Ectodermal cell (in vitro differentiated cells): Measurements from ENCODE around the gene B4GALNT3.

Experiments used
- H3K27ac ChIP-seq: 2 replicates; pipeline ENCODE4 v1.7.0; 2013; ENCODE audit warnings: mild to moderate bottlenecking, low read depth, low read length; ENCODE audit not compliant: insufficient read depth, poor library complexity, severe bottlenecking
- H3K27me3 ChIP-seq: 2 replicates; pipeline ENCODE4 v1.7.0; 2013; ENCODE audit warnings: mild to moderate bottlenecking, low read length; ENCODE audit not compliant: insufficient read depth, control insufficient read depth, poor library complexity, severe bottlenecking
- H3K36me3 ChIP-seq: one replicate; pipeline ENCODE4 v1.7.0; 2013; ENCODE audit warnings: low read length; ENCODE audit not compliant: control insufficient read depth, insufficient read depth
- H3K4me1 ChIP-seq: one replicate; pipeline ENCODE4 v1.7.0; 2013; ENCODE audit warnings: low read length; ENCODE audit not compliant: control insufficient read depth, insufficient read depth
- H3K4me3 ChIP-seq: 2 replicates; pipeline ENCODE4 v1.7.0; 2013; ENCODE audit warnings: low read depth, low read length, control low read depth; ENCODE audit not compliant: insufficient read depth
- H3K9me3 ChIP-seq: 2 replicates; pipeline ENCODE4 v1.7.0; 2013; ENCODE audit warnings: mild to moderate bottlenecking, low read length, moderate library complexity; ENCODE audit not compliant: control insufficient read depth
- WGBS, 2 experiments: methylation state at CpG; one replicate each; pipeline ENCODE4 v1.1.7; 2013; ENCODE audit warnings: missing lambda C conversion rate in 2 of 2; 5-methylcytosine and 5-hydroxymethylcytosine counted together

The B4GALNT3 gene

DNA sequence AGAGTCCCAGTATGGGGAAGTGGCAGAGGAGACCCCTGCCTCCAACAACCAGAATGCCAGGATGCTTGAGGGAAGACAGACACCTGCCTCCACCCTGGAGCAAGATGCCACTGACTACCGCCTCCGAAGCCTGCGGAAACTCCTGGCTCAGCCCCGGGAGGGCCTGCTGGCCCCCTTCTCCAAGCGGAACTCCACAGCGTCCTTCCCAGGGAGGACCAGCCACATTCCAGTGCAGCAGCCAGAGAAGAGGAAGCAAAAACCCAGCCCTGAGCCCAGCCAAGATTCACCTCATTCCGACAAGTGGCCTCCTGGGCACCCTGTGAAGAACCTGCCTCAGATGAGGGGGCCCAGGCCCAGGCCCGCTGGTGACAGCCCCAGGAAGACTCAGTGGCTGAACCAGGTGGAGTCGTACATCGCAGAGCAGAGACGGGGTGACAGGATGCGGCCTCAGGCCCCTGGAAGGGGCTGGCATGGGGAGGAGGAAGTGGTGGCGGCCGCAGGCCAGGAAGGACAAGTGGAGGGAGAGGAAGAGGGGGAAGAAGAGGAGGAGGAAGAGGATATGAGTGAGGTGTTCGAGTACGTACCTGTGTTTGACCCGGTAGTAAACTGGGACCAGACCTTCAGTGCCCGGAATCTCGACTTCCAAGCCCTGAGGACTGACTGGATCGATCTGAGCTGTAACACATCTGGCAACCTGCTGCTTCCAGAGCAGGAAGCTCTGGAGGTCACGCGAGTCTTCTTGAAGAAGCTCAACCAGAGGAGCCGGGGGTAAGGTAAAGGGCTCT lies 93.7 kb downstream of the B4GALNT3 start:
- H3K9me3 ChIP-seq, result no peaks in the 10 kb centered on the region
- H3K27ac ChIP-seq, result no peak overlapping the region
- peaks cover 10% of the 10 kb centered on the region for H3K36me3 ChIP-seq
- 95% methylated on average over 23 of the region's 23 CpGs for WGBS, 2 experiments
- no peaks in the 10 kb centered on the region for H3K27me3 ChIP-seq
- no peak overlapping the region for H3K4me3 ChIP-seq
- H3K4me1 ChIP-seq, result no peaks in the 10 kb centered on the region

GRCh38 chr12:554001-554285 lies 94.2 kb downstream of the B4GALNT3 start:
- Histone ChIP-seq H3K36me3 (peaks cover 10% of the 10 kb centered on the region), H3K9me3 (no peaks in the 10 kb centered on the region), H3K27me3 (no peaks in the 10 kb centered on the region), H3K4me1 (no peaks in the 10 kb centered on the region), H3K4me3 (no peak overlapping the region), H3K27ac (no peak overlapping the region)
- 88 to 91% methylated on average over 8 of the region's 8 CpGs for WGBS, 2 experiments

DNA sequence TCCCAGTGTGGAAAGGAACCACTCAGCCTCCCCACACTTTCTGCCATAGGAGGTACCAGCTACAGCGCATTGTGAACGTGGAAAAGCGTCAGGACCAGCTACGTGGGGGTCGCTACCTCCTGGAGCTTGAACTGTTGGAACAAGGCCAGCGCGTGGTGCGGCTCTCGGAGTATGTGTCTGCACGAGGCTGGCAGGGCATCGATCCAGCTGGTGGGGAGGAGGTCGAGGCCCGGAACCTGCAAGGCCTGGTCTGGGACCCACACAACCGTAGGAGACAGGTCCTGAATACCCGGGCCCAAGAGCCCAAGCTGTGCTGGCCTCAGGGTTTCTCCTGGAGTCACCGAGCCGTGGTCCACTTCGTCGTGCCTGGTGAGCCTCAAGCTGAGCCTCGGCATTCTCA lies 96.8 kb downstream of the B4GALNT3 start:
- no peaks in the 10 kb centered on the region for H3K27me3 ChIP-seq
- H3K36me3 ChIP-seq, result peaks cover 10% of the 10 kb centered on the region
- H3K4me3 ChIP-seq, result no peak overlapping the region
- H3K4me1 ChIP-seq, result no peaks in the 10 kb centered on the region
- H3K27ac ChIP-seq, result no peak overlapping the region
- H3K9me3 ChIP-seq, result no peaks in the 10 kb centered on the region
- WGBS, 2 experiments, result 94% methylated on average over 20 of the region's 20 CpGs

DNA sequence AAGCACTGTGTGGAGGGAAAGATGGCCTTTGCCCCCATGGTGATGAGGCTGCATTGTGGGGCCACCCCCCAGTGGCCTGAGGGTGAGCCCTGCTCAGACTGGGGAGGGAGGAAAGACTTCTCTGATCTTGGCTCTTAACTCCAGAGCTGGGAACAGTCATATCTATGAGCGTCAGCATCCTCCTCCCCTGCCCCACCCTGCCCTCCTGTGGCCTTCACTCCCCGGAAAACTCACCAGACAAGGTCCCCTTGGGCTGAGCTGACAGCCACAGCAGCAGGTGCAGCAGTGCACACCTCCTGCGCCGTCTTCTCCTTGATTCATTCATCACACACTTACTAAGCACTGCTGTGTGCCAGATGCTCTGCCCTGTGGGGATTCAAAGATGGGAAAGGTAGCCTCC lies 98.8 kb downstream of the B4GALNT3 start:
- no peaks in the 10 kb centered on the region for H3K36me3 ChIP-seq
- H3K9me3 ChIP-seq, result no peaks in the 10 kb centered on the region
- H3K4me1 ChIP-seq, result no peaks in the 10 kb centered on the region
- H3K27me3 ChIP-seq, result no peaks in the 10 kb centered on the region
- WGBS, 2 experiments, result 93 to 96% methylated on average over 4 of the region's 4 CpGs
- H3K27ac ChIP-seq, result no peak overlapping the region
- H3K4me3 ChIP-seq, result no peak overlapping the region

GRCh38 chr12:559208-559905 lies 99.6 kb downstream of the B4GALNT3 start:
- Histone ChIP-seq H3K4me3 (no peak overlapping the region), H3K27me3 (no peaks in the 10 kb centered on the region), H3K36me3 (no peaks in the 10 kb centered on the region), H3K27ac (no peak overlapping the region), H3K4me1 (no peaks in the 10 kb centered on the region), H3K9me3 (no peaks in the 10 kb centered on the region)
- WGBS, 2 experiments, result 94 to 95% methylated on average over 21 of the region's 21 CpGs

- Histone ChIP-seq H3K4me1 (no peaks in the 10 kb centered on the region), H3K27me3 (no peaks in the 10 kb centered on the region), H3K27ac (no peak overlapping the region), H3K4me3 (no peak overlapping the region), H3K9me3 (no peaks in the 10 kb centered on the region), H3K36me3 (no peaks in the 10 kb centered on the region)
- WGBS, 2 experiments, result 93% methylated on average over 14 of the region's 14 CpGs
Observed at GRCh38 chr12:559906-560455, 100.2 kb downstream of the B4GALNT3 start.

GRCh38 chr12:560691-561390 lies 101.1 kb downstream of the B4GALNT3 start:
- no peak overlapping the region for H3K27ac ChIP-seq

DNA sequence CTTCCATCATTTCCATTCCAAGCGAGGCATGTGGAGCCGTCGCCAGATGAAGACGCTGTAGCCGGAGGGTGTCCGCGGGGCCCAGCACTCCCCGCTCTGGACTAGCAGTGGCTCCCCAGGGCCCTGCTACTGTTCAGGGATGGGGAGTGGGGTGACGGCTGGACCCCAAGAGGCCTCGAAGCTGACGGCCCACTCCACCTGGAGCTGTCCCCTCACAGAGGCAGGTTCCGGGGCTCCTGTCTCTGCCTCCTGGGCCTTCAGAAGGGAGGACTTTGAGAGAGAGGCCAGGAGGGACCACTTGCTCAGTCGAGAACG lies 101.6 kb downstream of the B4GALNT3 start:
- Histone ChIP-seq H3K9me3 (no peaks in the 10 kb centered on the region), H3K36me3 (no peaks in the 10 kb centered on the region), H3K27me3 (no peaks in the 10 kb centered on the region), H3K27ac (no peak overlapping the region), H3K4me3 (no peak overlapping the region), H3K4me1 (no peaks in the 10 kb centered on the region)
- WGBS, 2 experiments, result 90 to 91% methylated on average over 14 of the region's 14 CpGs

More at GRCh38 chr12:560691-561390, 101.1 kb downstream of the B4GALNT3 start:
- WGBS, 2 experiments, result 90 to 92% methylated on average over 17 to 19 of the region's 19 CpGs
- no peaks in the 10 kb centered on the region for H3K36me3 ChIP-seq
- no peaks in the 10 kb centered on the region for H3K9me3 ChIP-seq
- H3K4me3 ChIP-seq, result no peak overlapping the region
- no peaks in the 10 kb centered on the region for H3K4me1 ChIP-seq
- H3K27me3 ChIP-seq, result no peaks in the 10 kb centered on the region

GRCh38 chr12:561908-562593 lies 102.3 kb downstream of the B4GALNT3 start:
- Histone ChIP-seq H3K4me1 (no peaks in the 10 kb centered on the region), H3K9me3 (no peaks in the 10 kb centered on the region), H3K36me3 (no peaks in the 10 kb centered on the region), H3K4me3 (no peak overlapping the region), H3K27ac (no peak overlapping the region), H3K27me3 (no peaks in the 10 kb centered on the region)
- WGBS, 2 experiments, result 89% methylated on average over 19 of the region's 19 CpGs

- no peak overlapping the region for H3K4me3 ChIP-seq
- no peaks in the 10 kb centered on the region for H3K4me1 ChIP-seq
- H3K27me3 ChIP-seq, result no peaks in the 10 kb centered on the region
- H3K9me3 ChIP-seq, result no peaks in the 10 kb centered on the region
- 93 to 94% methylated on average over 12 of the region's 12 CpGs for WGBS, 2 experiments
- H3K27ac ChIP-seq, result no peak overlapping the region
- H3K36me3 ChIP-seq, result no peaks in the 10 kb centered on the region
Observed at GRCh38 chr12:562634-563033, 102.9 kb downstream of the B4GALNT3 start.
